Fibroblast of peridontal ligament (primary cell): ENCODE measurements around the gene ITGB8.

Experiments
- DNase-seq: peaks from one replicate; pipeline ENCODE4 v3.0.0-alpha.2; 2010; ENCODE audit errors: extremely low read depth

The ITGB8 gene

DNA sequence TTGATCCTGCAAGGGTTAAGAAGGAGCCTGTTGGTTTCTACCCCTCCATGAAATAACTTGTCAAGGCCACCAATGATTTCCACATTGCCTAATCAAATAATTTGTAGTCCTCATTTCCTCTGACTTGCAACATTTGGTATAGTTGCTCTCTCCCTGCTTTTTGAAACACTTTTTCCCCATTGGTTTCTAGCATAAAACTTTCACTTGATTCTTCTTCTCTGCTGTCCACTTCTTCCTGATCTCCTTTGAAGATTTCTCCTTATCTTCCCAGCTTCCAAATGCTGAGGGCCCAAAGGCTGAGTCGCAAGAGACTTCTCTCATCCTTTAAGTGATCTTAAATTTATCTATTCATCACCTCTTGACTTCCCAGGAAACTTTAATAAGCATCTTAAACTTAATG lies 134.2 kb downstream of the ITGB8 start:
- DNase-seq = no peak
